Transverse colon (tissue), 3 donors: Measurements from ENCODE around the gene GGPS1.

ENCODE experiments used
- POLR2A ChIP-seq: fragments of 450-650 bp; IDR thresholded peaks from one replicate; pipeline ENCODE4 v1.6.1; 2016; ENCODE audit warnings: antibody characterized with exemption, mild to moderate bottlenecking, moderate library complexity
- TF ChIP-seq, protein P1 (sequence below), 5 experiments: fragments of 200-600 bp in 3 of 5; fragments of 450-650 bp in 2 of 5; sonication (generic) in 3 of 5; IDR thresholded peaks; 1 replicate in 2 of 5; 2 replicates in 3 of 5; pipeline ENCODE4 v1.5.1; 2016 to 2017; ENCODE audit warnings: antibody characterized with exemption in 5 of 5, inconsistent platforms in 3 of 5, mild to moderate bottlenecking in 2 of 5, moderate library complexity in 1 of 5

DNA sequence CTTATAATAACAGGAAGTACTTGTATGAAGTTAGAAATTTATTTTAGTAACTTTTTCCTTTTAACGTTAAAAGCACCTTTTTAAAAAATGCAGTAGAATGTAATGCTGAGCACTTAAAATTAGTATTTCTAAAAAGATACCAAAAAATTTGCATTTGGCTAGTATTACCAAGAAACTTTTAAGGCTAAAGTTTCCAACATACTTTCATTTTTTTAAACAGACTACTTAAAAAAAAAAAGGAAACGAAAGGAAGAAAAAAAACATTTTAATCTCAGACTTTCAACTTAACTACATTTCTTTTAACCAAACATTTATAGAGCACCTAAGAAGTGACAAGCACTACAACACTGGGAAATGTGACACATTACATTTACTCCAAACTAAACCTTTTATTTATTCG lies 3.2 kb upstream of the GGPS1 start:
- TF ChIP-seq, protein P1, sequence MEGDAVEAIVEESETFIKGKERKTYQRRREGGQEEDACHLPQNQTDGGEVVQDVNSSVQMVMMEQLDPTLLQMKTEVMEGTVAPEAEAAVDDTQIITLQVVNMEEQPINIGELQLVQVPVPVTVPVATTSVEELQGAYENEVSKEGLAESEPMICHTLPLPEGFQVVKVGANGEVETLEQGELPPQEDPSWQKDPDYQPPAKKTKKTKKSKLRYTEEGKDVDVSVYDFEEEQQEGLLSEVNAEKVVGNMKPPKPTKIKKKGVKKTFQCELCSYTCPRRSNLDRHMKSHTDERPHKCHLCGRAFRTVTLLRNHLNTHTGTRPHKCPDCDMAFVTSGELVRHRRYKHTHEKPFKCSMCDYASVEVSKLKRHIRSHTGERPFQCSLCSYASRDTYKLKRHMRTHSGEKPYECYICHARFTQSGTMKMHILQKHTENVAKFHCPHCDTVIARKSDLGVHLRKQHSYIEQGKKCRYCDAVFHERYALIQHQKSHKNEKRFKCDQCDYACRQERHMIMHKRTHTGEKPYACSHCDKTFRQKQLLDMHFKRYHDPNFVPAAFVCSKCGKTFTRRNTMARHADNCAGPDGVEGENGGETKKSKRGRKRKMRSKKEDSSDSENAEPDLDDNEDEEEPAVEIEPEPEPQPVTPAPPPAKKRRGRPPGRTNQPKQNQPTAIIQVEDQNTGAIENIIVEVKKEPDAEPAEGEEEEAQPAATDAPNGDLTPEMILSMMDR (IDR thresholded peaks at IDR 0.05): no peak
- no peak for TF ChIP-seq POLR2A
